ENCODE data around the gene ZNF180.
A peak's percentile ranks its signal among the peaks of the same experiment; 100 is the strongest.
"Not testable (repeated sequence)": the region's sequence is repeated elsewhere in the genome, so short reads cannot be mapped to it uniquely, and the experiment has no call there.

ZNF180 gene

GRCh38 chr19:44499962-44500949, at the start of gene ZNF180:
Gene ZNF180, minus strand, starts transcription at chr19:44500522. Its CDS starts 3,188 bp downstream, at chr19:44497334.
- peak; percentile 99 to 100 for DNase-seq

GRCh38 chr19:44549507-44549906, 49.2 kb upstream of the ZNF180 start:
- DNase-seq = no peak

DNA sequence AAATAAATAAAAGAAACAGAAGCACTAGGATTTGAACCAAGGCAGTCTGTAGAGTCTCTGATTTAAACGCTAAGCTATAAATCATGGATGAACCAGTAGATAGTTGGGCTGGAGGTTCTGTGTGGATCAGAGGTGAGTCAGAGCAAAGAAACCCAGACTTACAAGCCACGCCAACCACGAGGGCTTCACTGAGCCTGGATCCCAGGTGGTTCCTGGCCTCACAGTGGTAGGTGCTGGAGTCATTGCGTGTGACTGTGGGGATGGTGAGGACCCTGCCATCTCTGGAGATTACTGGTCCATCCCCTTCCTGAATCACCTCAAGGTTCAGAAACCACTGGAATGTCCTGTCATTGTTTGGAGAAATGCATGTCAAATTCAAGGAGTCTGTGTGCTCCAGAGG, 48.4 kb upstream of the ZNF180 start:
- no peak for DNase-seq

DNA sequence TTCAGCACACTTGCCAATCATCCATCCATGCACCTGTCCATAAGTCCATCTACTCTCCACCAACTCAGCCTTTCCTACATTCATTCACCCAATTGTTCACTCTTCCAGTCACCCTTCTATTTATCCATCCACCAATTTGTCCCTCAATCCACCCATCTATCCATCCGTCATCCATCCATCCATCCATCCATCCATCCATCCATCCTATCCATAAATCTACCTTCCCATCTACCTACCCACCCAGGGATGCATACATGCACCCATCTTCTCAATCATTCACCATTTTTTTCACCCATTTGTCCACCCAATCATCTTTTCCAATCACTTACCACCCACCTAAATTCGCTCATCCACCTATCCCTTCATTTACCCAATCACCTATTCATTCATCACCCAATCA, 43.7 kb upstream of the ZNF180 start:
- no peak for DNase-seq

GRCh38 chr19:44542671-44543070, 42.3 kb upstream of the ZNF180 start:
- DNase-seq = no peak

DNA sequence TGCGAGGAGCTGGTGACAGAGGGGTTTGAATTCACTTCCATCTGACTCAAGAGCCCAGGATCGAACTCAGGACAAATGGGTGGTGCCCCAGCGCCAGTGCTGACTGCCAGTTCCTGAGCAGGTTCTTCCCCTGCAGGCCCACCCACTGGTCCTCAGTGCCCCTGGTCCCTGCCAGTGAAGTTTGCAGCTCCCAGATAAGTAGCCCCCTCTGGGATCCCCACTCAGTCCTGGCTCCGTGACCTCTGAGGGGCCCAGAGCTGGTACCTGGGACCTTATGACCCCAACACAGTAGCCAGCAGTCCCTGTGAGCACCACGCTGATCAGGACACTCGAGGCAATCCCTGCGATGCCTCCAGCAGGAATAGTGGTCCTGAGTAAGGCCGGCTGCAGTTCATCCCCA, 40.4 kb upstream of the ZNF180 start:
- DNase-seq = no peak

GRCh38 chr19:44539991-44540390, 39.7 kb upstream of the ZNF180 start:
- no peak for DNase-seq

DNA sequence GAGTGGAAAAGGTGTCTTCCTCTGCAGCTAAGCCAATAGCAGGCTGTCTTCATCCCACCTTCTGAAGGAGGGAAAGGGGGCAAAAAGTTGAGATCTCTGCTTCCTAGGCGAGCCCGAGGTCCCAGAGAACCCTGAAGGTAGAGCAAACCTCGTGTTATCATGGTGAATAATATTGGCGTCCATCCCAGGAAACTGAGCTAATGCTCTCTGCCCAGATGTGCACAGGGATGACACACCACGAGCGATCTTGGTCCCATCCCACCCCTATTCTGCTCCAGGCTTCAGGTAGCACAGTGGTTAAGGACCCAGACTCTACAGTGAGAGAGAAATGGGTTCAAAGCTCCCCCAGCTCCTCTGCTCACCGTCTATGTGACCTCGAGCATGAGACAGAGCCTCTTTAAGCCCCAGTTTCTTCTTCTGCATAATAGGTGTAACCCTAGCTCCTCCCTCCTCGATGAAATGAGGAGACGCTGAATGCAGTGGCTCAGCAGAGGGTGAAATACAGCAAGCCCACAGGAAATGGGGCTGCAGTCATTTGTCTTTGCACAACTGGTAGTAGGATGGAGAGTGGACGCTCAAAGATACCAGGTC, 39.0 kb upstream of the ZNF180 start:
- DNase-seq = no peak

- DNase-seq = not testable (repeated sequence)
Measured at GRCh38 chr19:44535361-44535760, 35.0 kb upstream of the ZNF180 start.

DNA sequence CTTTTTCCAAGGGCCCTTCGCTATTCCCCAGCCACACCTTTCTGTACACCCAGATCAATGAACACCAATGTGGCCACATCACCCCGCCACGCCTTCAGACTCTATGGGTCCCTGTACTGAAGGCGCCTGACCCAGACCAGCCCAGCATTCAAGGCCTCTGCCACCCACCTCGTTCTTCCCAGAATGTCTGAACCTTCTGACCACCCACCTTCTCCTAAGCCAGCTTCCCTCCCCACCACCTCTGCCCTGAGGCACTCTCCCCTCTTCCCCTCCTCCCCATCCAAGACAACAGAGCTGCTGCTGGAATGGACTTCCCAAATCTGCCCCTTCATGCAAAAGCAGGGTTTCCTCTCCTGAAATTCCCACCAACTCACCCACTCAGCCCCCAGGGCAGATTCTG, 32.5 kb upstream of the ZNF180 start:
- DNase-seq = no peak

DNA sequence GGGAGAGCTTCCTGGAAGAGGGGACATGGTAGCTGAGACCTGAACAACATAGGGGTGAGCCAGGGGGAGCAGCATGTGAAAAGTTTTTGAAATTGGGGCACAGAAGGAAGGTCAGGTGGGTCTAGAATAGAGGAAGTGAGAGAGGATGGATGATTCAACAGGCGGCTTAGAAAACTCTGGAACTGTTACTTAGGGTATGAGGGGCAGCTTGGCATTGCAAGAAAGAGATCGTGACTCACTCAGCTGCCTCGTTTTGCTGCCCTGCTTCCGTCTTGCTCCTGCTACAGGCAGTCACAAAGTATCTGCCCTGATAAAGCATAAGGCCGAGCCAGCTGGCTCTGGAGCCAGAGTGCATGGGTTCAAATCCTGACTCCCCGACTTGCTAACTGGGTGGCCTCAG, 30.5 kb upstream of the ZNF180 start:
- no peak for DNase-seq

DNA sequence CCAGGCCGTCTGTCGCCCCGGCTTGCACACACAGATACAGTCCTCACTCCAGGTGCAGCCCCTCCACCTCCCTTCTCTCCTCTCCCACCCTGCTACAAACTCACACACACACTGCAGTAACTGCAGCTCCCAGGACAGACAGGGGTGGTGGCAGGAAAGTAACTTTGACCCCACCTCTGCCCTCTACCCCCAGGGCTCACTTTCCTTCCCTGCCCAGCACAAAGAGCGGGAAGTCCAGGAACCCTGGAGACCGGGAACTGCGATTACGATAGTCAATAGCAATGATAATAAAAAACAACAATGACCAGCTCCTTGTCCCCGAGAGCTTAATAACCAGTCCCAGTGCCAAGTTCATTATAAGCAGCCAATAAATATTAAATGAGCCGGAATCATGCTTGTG, 29.2 kb upstream of the ZNF180 start, which contains the start of gene CEACAM20:
Gene CEACAM20, minus strand, starts transcription at position 140 of the 400 bp plus-strand sequence. CDS start 166 bp downstream, outside the sequence.
- no peak for DNase-seq

DNA sequence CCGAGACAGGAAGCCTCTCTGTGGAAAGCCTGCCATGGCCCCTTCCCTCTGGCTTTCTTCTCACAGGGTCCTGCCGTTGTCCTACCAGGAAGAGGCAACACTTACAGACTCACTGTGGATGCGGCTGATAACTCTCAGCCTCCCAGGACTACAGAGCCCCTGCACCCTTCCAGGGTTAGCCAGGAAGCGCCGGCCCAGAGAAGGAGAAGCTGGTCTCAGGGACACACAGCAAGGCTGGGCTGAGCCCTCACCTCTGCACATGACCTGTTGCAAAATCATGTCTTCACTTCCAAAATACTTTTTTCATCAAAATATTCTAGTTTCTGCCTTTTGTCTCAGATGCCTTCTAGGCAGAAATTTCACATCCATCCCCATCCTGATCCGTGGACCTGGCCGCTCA, 27.2 kb upstream of the ZNF180 start:
- no peak for DNase-seq

DNA sequence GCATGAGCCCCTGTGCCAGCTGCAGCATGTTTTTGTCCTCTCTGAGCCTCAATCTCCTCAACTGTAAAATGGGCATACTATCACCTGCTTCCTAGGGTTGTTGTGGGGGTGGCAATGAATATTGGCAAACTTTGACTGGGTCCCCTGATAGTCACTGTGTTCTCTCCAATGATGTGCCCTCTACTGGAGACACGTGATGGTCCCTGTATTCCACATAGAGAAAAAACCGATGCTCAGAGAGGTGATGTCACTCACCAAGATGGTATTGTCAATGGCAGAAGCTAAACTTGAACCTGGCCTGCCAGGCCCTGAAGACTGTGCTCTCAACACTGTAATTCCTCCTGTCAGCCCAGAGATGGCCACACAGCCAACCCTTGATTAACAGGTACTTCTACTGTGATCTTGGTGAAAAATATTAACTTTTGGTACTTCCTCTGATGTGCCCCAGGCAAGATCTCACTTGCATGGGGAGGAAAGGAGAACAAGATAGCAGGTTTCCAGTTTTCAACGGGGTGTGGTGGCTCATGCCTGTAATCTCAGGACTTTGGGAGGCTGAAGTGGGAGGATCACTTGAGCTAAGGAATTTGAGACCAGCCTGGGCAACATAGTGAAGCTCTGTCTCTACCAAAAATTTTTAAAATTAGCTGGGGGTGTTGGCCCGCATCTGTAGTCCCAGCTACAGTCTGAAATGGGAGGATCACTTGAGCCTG, 25.6 kb upstream of the ZNF180 start:
- no peak for DNase-seq

- DNase-seq = no peak
Measured at GRCh38 chr19:44521370-44521769, 21.0 kb upstream of the ZNF180 start.

GRCh38 chr19:44517146-44517545, 16.8 kb upstream of the ZNF180 start:
- no peak for DNase-seq

DNA sequence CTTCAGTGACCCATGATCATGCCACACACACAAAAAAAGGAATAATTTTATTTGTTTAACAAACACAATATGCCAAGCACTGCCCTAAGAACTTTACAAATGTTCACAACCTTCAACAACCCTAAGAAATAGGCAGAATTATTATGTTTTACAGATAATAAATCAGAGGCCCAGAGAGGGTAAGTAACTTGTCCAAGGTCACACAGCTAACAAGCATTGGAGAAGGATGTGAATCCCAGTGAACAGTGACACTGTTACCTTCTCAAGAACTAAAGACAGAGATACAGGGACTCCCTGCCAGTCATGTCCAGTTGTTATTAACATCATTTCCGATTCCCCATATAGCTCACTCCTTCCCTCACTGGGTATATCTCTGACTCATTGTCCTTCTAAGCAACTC, 15.6 kb upstream of the ZNF180 start:
- DNase-seq = no peak

DNA sequence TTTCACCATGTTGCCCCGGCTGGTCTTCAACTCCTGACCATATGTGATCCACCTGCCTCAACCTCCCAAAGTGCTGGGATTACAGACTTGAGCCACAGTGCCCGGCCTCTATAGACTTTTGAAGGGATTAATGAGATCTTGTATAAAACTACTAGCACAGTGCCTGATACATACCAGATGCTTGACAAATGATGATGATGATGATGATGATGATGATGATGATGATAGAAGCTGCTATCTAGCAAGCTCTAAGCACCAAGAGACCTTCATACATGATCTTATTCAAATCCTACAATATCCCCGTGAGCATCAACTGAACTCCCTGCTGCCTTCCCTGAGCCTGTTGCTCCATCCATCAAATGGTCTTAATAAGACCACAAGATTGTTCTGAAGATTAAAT, 14.7 kb upstream of the ZNF180 start:
- DNase-seq = no peak

DNA sequence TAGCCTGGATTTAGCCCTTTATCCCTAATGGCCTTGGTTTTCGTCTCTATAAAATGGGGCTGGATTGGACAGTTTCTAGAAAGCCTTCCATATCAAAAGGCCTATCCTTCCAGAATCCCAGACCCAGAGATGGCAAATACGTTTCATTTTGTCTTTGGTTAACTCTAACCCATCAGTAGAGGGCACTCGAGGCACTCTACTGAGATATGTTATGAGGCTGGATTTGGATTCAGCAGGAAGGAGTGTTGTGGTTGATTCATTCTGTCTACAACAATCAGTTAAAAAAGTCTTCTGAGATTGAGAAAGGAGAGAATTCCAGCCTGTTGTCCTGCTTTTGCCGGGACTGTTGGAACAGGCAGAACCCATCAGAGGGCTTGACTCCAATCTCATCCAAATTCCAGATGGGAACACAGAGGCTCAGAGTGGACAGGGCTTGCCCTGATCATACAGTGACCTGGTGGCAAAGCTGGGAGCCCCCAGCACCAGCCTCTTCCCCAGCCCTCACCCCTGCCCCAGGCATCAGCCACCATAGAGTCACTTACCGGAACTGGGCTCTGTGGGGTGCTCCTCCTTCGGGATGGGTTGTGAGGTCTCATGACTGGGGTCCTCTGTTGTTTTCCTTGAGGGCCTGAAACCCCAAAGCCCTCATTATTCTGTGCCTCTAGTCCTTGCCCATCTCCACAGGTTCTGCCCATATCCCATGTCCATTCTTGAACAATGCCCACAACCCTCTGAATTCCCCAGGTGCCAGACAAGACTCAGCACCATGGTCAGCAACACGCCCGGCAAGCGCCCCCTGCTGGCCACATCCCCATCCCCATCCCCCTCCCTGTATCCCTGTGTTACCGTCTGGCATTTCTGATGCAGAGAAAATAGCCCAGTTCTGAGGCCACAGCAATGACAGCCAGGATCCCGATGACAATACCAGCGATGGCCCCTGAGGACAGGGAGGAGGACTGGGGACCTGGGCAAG, 12.3 kb upstream of the ZNF180 start:
- DNase-seq = peak in 1 of 2 experiments; percentile 49

GRCh38 chr19:44509478-44509877, 9.2 kb upstream of the ZNF180 start:
- no peak for DNase-seq

GRCh38 chr19:44499559-44499958, 763 bp downstream of the ZNF180 start:
- DNase-seq = no peak

DNA sequence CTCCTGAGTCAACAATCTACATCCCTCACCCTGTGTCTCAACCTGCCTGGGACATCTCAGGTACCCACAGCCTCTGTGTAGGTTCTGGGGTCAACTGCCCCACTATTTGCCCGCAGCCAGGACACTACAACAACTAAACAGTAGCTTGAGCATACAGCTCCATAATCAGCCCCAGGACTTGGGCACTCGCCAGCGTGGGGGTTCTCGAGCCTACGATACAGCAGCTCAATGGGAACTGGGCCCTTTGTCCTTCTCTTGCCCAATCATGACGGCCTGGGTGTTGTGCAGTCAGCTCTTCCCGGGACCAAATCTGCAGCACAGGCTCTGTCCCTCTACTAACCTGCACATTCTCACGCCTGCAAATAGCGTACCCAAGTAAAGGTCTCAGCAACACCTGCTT, 1.3 kb downstream of the ZNF180 start:
- no peak for DNase-seq
